Left ventricle myocardium superior (tissue), 1 donor: ENCODE measurements around the gene GSTO2. TPM values are rescaled to one million over a fixed set of nuclear protein-coding genes. Genes with fewer than 3 reads are reported as not detected.

Experiments used
- ATAC-seq: fragments of 200-7000 bp; cut with Tn5 transposase; one replicate; pipeline ENCODE4 v1.9.1; 2020; ENCODE audit warnings: mild to moderate bottlenecking, moderate library complexity
- DNase-seq: peaks from one replicate; pipeline ENCODE4 v3.0.0-alpha.2; 2020
- intact Hi-C: fragments of 100-400 bp; cut with micrococcal nuclease; formaldehyde crosslinking; loops from one replicate; pipeline ENCODE4 v1.11.0; 2022
- total RNA-seq: library from RNA; stranded (reverse); fragmentation: NEBNext Ultra II Directional; extraction: Animal tissue kit (Norgen Biotek cat#: 25700); gene quantifications from one replicate; pipeline ENCODE4 v1.2.1, GENCODE V29; 2021
- donor health status: DM: no; HTN: yes; CAD: no; lungs with severe emphysema.

The GSTO2 gene
- total RNA-seq, 1 donor from 2014 or later = 1.1 TPM

GRCh38 chr10:104318810-104319741 is 50.1 kb downstream of the GSTO2 start:
- ATAC-seq (peak; percentile 10), DNase-seq (no peak)
- intact Hi-C loops = no loop called here

- peak; percentile 74 for DNase-seq
- ATAC-seq = peak; percentile 63
- intact Hi-C loops = no loop called here
These were observed 52.2 kb downstream of the GSTO2 start for GRCh38 chr10:104321226-104321625.

GRCh38 chr10:104321725-104322415 is 52.9 kb downstream of the GSTO2 start:
- intact Hi-C loops = no loop called here
- DNase-seq = no peak
- peak; percentile 1 for ATAC-seq

GRCh38 chr10:104322416-104322782 is 53.4 kb downstream of the GSTO2 start:
- peak; percentile 51 for DNase-seq
- intact Hi-C loops = no loop called here
- peak; percentile 28 for ATAC-seq

- DNase-seq (no peak), ATAC-seq (no peak)
- intact Hi-C loops = no loop called here
These were observed 54.1 kb downstream of the GSTO2 start for GRCh38 chr10:104323085-104323484.

- DNase-seq = no peak
- intact Hi-C loops = no loop called here
- ATAC-seq = no peak
These were observed 54.8 kb downstream of the GSTO2 start for GRCh38 chr10:104323760-104324201.

GRCh38 chr10:104324221-104324686 is 55.3 kb downstream of the GSTO2 start:
- no peak for ATAC-seq
- peak; percentile 54 for DNase-seq

GRCh38 chr10:104324931-104325330 is 55.9 kb downstream of the GSTO2 start:
- ATAC-seq = no peak
- no peak for DNase-seq
- intact Hi-C loops = no loop called here

More at GRCh38 chr10:104324221-104324686, 55.3 kb downstream of the GSTO2 start:
- intact Hi-C loops = no loop called here

GRCh38 chr10:104325436-104326435 is 56.8 kb downstream of the GSTO2 start:
- intact Hi-C loops = no loop called here
- peak; percentile 71 for DNase-seq
- peak; percentile 2 for ATAC-seq

- no peak for ATAC-seq
- intact Hi-C loops = no loop called here
- DNase-seq = no peak
These were observed 58.1 kb downstream of the GSTO2 start for GRCh38 chr10:104326991-104327610.

GRCh38 chr10:104327745-104328645 is 59.0 kb downstream of the GSTO2 start:
- DNase-seq (peak; percentile 73), ATAC-seq (no peak)

GRCh38 chr10:104328646-104328895 is 59.6 kb downstream of the GSTO2 start:
- intact Hi-C loops = no loop called here

More at GRCh38 chr10:104327745-104328645, 59.0 kb downstream of the GSTO2 start:
- intact Hi-C loops = no loop called here

GRCh38 chr10:104328896-104329710 is 60.1 kb downstream of the GSTO2 start:
- DNase-seq (peak; percentile 61), ATAC-seq (peak; percentile 16)
- intact Hi-C loops = no loop called here

More at GRCh38 chr10:104328646-104328895, 59.6 kb downstream of the GSTO2 start:
- ATAC-seq (no peak), DNase-seq (no peak)

GRCh38 chr10:104329735-104330134 is 60.8 kb downstream of the GSTO2 start:
- ATAC-seq = peak; percentile 6
- DNase-seq = no peak
- intact Hi-C loops = no loop called here

- DNase-seq = peak; percentile 71
- intact Hi-C loops = no loop called here
These were observed 61.5 kb downstream of the GSTO2 start for GRCh38 chr10:104330168-104331110.

More at GRCh38 chr10:104330168-104331110, 61.5 kb downstream of the GSTO2 start:
- ATAC-seq = peak; percentile 27
